ENCODE data around the gene KTI12.
A peak's percentile ranks its signal among the peaks of the same experiment; 100 is the strongest.
"Not testable (repeated sequence)": the region's sequence is repeated elsewhere in the genome, so short reads cannot be mapped to it uniquely, and the experiment has no call there.

The KTI12 gene, protein sequence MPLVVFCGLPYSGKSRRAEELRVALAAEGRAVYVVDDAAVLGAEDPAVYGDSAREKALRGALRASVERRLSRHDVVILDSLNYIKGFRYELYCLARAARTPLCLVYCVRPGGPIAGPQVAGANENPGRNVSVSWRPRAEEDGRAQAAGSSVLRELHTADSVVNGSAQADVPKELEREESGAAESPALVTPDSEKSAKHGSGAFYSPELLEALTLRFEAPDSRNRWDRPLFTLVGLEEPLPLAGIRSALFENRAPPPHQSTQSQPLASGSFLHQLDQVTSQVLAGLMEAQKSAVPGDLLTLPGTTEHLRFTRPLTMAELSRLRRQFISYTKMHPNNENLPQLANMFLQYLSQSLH

DNA sequence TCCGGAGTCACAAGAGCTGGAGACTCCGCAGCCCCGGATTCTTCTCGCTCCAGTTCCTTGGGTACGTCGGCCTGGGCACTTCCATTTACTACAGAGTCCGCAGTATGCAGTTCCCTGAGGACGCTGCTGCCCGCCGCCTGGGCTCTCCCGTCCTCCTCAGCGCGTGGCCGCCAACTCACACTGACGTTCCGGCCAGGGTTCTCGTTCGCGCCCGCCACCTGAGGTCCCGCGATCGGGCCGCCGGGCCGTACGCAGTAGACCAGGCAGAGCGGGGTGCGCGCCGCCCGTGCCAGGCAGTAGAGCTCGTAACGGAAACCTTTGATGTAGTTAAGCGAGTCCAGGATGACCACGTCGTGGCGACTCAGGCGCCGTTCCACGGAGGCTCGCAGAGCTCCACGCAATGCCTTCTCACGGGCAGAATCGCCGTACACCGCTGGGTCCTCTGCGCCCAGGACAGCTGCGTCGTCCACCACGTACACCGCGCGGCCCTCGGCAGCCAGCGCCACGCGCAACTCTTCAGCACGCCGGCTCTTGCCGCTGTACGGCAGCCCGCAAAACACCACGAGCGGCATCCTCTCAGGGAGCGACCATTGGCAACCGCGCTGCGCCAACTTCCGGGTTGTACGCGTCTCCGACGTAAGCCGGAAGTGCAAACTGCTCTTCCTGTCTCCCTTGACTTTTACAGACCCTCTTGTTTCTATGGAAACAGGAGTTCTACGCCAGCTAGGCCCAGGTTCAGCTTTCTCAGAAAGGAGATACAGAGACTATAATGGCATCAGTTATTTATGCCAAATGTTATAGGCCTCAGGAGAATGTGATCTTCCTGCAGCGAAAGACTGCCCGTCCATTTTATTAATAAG is at the start of gene KTI12:
Gene KTI12 (minus strand): TSS at position 621 of the 860 bp plus-strand sequence. CDS start 49 bp downstream, at position 572.
- no peak for TF ChIP-seq JUND (IDR thresholded peaks at IDR 0.05; ENCODE audit: low read depth)
- in situ Hi-C loops (cut with HindIII; ENCODE audit: low pct_unique_long_range_greater_than_20kb, low sequenced_read_pairs), result no loop called here
- DNase-seq (ENCODE audit: low read depth in 1 of 2, low spot score in 1 of 2), result peak; percentile 51 to 65

DNA sequence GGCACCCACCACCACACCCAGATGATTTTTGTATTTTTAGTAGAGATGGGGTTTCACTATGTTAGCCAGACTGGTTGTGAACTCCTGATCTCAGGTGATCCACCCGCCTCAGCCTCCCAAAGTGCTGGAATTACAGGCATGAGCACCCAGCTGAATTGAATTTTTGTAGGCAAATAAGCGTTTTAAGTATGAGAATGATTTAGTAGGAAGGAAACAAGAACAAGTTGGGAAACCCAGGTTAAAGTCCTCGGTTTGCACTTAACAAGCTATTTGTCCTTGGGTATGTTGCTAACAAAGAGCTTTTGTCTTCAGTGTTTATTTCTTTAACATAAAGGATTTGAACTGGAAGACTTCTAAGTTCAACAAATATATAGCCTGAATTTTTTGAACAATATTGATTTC is 46.4 kb upstream of the KTI12 start:
- no peak for DNase-seq (ENCODE audit: low read depth in 1 of 2, low spot score in 1 of 2)
- TF ChIP-seq JUND (IDR thresholded peaks at IDR 0.05; ENCODE audit: low read depth), result no peak
- in situ Hi-C loops (cut with HindIII; ENCODE audit: low pct_unique_long_range_greater_than_20kb, low sequenced_read_pairs), result no loop called here

DNA sequence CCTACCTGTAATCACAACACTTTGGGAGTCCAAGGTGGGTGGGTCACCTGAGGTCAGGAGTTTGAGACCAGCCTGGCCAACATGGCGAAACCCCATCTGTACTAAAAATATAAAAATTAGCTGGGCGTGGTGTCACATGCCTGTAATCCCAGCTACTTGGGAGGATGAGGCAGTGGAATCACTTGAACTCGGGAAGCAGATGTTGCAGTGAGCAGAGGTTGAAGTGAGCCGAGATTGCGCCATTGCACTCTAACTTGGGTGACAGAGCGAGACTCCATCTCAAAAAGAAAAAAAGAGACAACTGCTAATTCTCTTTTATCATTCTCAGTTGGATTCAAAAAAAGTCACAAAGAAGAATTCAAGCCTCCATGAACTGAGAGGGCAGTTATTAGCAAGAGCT is 43.7 kb upstream of the KTI12 start:
- DNase-seq (ENCODE audit: low read depth in 1 of 2, low spot score in 1 of 2); in situ Hi-C loops (cut with HindIII; ENCODE audit: low pct_unique_long_range_greater_than_20kb, low sequenced_read_pairs): not testable (repeated sequence)

DNA sequence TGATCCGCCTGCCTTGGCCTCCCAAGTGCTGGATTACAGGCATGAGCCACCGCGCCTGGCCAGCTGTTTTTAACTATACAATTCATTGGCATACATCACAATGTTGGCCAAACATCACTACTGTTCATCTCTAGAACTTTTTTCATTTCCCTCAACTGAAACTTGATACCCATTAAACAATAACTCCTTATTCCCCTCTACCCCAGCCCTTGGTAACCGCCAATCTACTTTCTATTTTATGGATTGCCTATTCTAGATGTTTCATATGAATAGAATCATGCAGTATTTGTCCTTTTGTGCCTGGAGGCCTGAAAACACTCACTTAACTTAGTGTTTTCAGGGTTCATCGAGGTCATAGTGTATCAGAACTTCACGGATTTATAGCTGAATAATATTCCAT is 38.7 kb upstream of the KTI12 start:
- DNase-seq (ENCODE audit: low read depth in 1 of 2, low spot score in 1 of 2), result no peak
- in situ Hi-C loops (cut with HindIII; ENCODE audit: low pct_unique_long_range_greater_than_20kb, low sequenced_read_pairs), result no loop called here
- TF ChIP-seq JUND (IDR thresholded peaks at IDR 0.05; ENCODE audit: low read depth), result no peak

DNA sequence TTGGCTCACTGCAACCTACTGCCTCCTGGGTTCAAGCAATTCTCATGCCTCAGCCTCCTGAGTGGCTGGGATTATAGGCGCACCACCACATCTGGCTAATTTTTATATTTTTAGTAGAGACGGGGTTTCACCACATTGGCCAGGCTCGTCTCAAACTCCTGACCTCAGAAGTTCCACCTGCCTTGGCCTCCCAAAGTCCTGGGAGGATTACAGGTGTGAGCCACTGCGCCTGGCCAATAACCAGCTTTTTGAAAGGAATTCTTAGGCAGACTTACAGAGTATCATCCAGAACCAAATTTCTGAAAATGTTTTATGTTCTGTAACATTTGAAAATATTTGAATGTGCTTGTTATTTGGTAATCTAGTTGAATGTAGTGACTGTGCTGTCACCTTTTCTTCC is 37.1 kb upstream of the KTI12 start:
- in situ Hi-C loops (cut with HindIII; ENCODE audit: low pct_unique_long_range_greater_than_20kb, low sequenced_read_pairs), result no loop called here
- DNase-seq (ENCODE audit: low read depth in 1 of 2, low spot score in 1 of 2), result no peak
- TF ChIP-seq JUND (IDR thresholded peaks at IDR 0.05; ENCODE audit: low read depth), result no peak

DNA sequence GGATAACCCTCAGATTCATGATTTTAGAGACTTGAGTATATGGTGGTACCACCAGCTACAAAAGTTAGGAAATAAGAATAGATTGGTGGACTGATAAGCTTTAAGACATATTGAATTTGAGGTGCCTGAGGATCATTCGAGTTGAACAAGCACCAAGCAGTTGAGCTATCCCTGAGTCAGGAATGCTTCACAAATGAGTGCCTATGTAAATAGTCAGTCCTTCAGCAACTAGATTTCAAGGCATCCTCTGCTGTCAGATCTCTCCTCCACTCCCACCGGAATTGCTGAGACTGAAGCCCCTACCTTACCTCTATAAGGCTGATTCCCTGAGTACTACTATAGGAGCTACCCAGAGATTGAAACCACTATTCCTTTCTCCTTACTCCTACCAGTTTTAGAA is 29.6 kb upstream of the KTI12 start:
- no peak for TF ChIP-seq JUND (IDR thresholded peaks at IDR 0.05; ENCODE audit: low read depth)
- no peak for DNase-seq (ENCODE audit: low read depth in 1 of 2, low spot score in 1 of 2)
- in situ Hi-C loops (cut with HindIII; ENCODE audit: low pct_unique_long_range_greater_than_20kb, low sequenced_read_pairs), result no loop called here

DNA sequence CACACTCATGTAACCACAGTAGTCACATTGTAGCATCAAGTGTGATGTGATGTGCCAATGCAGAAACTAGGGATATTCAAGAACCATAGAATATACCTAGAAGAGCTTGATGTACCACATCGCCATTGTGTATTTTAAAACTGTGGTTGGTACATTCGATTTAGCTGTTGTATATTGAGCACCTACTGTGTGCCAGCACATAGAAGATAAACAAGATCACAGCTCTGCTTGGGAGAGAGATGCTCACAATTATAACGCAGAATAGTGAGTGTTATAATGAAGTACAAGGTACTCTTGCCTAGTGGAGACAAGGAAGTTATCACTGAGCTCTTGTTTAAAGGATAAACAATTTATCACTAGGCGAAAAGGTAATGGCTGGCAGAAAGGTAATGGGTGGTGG is 27.2 kb upstream of the KTI12 start:
- DNase-seq (ENCODE audit: low read depth in 1 of 2, low spot score in 1 of 2), result no peak
- no peak for TF ChIP-seq JUND (IDR thresholded peaks at IDR 0.05; ENCODE audit: low read depth)
- in situ Hi-C loops (cut with HindIII; ENCODE audit: low pct_unique_long_range_greater_than_20kb, low sequenced_read_pairs), result no loop called here

DNA sequence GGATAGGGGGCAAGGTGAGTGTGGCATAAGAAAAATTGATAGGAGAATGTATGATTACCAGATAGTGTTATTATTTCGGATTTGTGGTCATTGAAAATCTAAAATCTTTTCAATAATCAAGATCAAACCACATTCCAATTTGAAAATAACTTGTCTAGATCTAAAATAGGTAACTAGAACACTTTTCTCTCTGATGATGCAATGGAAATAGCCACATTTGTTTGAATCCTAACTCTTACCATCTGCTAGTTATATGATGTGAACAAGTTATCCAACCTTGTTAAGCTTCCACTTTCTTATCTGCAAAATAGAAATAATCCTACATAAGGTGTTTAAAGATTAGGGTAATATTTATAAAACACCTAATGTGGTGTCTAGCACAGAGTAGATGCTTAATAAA is 26.3 kb upstream of the KTI12 start:
- no peak for TF ChIP-seq JUND (IDR thresholded peaks at IDR 0.05; ENCODE audit: low read depth)
- DNase-seq (ENCODE audit: low read depth in 1 of 2, low spot score in 1 of 2), result no peak
- in situ Hi-C loops (cut with HindIII; ENCODE audit: low pct_unique_long_range_greater_than_20kb, low sequenced_read_pairs), result no loop called here

DNA sequence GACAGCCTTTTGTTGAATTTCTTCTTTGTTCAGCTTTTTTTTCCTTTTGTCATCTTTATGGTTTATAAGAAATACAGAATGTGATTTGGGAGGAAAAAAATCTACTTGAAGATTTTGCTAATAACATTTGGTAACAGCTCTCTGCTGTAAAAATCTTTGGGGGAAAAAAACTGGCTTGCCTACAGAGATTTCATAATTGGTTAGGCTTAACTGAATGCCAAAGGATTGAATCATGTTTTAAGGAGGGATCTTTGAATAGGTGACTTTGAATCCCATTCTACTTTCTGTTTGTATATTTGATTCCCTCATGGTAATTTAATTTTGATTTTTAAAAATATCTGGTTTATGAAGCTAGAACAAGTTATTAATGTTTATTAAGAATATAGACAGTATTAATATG is 25.7 kb upstream of the KTI12 start:
- no peak for TF ChIP-seq JUND (IDR thresholded peaks at IDR 0.05; ENCODE audit: low read depth)
- in situ Hi-C loops (cut with HindIII; ENCODE audit: low pct_unique_long_range_greater_than_20kb, low sequenced_read_pairs), result no loop called here
- DNase-seq (ENCODE audit: low read depth in 1 of 2, low spot score in 1 of 2), result no peak

DNA sequence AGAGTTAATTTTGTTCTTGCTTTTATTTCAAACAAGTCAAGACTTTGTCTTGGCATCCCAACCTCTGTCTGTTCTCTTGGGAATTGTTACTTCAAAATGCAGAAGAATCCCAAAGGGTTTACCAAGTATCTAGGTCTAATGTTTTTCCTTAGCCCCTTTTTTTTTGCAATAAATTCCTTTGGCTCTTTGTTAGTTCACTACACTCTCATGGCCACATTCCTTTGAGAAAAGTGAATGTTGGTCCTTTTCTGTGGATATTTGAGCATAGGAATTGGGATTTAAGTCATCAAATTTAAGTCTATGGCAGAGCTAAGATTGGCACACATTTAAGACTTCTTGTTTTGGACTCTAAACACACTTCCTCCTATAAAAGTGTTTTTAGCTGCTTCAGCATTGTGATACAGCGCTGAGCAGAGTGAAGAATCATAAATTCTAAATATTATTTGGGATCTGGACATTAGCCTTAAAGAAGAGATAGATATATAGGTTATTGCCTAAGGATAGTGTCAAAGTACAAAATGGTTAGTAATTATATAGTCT is 24.3 kb upstream of the KTI12 start:
- TF ChIP-seq JUND (IDR thresholded peaks at IDR 0.05; ENCODE audit: low read depth), result no peak
- no peak for DNase-seq (ENCODE audit: low read depth in 1 of 2, low spot score in 1 of 2)
- in situ Hi-C loops (cut with HindIII; ENCODE audit: low pct_unique_long_range_greater_than_20kb, low sequenced_read_pairs), result no loop called here

DNA sequence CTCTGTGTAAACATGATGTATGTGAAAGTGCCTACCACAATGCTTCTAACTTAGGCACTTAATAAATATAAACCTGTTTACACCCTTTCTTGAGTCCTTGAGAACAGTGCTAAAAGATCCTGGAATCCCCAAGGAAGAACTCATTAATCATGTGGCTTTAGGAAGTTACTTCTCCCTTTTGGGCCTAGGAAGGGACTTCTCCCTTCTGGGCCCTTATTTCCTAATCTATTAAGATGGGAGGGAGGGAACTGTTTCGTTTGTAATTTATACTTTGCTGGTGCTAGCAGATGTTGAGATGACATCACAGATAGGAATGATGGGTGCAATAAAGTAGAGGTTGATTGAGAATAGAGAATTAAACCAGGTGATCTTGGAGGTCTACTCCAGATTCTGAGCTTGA is 23.6 kb upstream of the KTI12 start:
- in situ Hi-C loops (cut with HindIII; ENCODE audit: low pct_unique_long_range_greater_than_20kb, low sequenced_read_pairs), result no loop called here
- TF ChIP-seq JUND (IDR thresholded peaks at IDR 0.05; ENCODE audit: low read depth), result no peak
- no peak for DNase-seq (ENCODE audit: low read depth in 1 of 2, low spot score in 1 of 2)

DNA sequence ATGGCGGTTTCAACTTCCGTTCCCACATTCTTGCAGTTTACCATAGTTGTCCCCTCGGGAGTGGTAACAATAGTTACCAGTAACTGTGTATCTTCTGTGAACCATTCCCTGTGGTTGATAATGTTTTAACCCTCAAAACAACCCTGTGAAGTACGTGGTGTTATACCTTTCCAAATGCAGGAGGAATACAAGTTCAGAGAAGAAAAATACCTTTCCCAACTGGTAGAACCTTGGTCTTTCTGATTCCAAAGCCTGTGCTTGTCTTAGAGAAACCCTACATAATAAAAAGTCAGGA is 23.3 kb upstream of the KTI12 start:
- in situ Hi-C loops (cut with HindIII; ENCODE audit: low pct_unique_long_range_greater_than_20kb, low sequenced_read_pairs), result no loop called here
- TF ChIP-seq JUND (IDR thresholded peaks at IDR 0.05; ENCODE audit: low read depth), result no peak
- DNase-seq (ENCODE audit: low read depth in 1 of 2, low spot score in 1 of 2), result no peak
